Measurements from ENCODE around the gene SPPL3.
"Not testable (repeated sequence)": the region's sequence is repeated elsewhere in the genome, so short reads cannot be mapped to it uniquely, and the experiment has no call there.

SPPL3 gene

GRCh38 chr12:120916561-120916960, 12.4 kb upstream of the SPPL3 start:
- no peak for DNase-seq

DNA sequence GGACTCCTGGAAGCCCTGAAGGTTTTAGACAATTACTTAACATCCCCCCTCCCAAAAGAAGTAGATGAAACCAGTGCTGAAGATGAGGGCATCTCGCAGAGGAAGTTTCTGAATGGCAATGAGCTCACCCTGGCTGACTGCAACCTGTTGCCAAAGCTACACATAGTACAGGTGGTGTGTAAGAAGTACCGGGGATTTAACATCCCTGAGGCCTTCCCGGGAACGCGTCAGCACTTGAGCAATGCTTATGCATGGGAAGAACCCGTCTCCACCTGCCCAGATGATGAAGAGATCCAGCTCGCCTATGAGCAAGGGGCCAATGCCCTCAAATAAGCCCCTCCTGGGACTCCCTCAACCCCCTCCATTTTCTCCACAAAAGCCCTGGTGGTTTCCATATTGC, 10.6 kb upstream of the SPPL3 start:
- DNase-seq, result no peak

GRCh38 chr12:120909633-120910298, 5.6 kb upstream of the SPPL3 start:
- DNase-seq, result no peak

DNA sequence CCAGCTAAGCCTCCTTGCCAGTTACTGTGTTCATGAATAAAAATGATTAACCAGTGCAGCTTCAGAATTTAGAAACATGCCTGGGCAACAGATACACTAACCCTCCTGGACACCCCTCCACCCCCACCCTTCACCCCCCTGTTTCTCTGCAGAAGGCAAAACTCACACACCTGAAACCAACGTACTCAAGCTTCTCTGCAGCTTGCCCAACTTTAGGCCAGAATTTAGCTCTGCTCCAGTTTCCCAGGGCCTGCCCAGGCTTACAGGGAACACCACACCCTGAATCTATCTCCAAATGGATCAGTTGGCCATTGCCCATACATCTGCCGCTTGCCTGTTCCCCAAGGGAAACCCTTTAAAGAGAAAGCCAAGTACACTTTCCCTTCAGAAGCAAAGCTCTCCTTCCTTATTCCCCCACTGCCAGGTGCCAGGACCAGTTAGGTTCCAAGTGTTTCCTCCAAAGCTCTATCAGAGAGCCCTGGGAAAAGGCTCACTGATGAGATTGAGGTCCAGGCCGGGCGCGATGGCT, 1.8 kb upstream of the SPPL3 start:
- DNase-seq, result no peak

- peak in 1 of 2 experiments; percentile 78 for DNase-seq
These were observed 554 bp downstream of the SPPL3 start for GRCh38 chr12:120903412-120904196.

DNA sequence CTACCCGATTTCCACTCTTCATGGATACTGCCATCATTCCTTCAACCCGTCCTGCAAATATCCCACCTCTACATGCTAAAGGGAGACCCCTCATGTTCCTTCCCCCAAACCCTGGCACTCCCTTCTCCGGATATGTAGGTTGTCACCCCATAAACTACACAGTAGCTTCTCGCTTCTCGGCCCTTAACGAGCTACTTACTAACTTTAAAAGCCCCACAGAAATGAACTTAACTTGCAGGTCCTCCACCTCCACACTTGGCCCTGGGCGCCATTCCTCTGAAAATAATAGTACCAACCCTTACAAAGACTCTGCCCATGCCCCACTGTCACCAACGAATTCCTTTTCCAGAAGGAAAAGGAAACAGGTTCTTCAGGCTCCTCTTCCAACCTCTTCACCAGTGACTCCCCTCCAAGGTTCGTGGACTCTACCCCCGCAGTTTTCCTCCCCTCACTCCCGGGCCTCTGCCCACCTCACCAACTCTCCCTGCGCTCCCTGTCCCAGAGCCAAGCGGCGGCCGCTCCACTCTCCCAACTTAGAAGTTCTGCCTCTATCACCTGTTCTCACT, 1.2 kb downstream of the SPPL3 start:
- no peak for DNase-seq

DNA sequence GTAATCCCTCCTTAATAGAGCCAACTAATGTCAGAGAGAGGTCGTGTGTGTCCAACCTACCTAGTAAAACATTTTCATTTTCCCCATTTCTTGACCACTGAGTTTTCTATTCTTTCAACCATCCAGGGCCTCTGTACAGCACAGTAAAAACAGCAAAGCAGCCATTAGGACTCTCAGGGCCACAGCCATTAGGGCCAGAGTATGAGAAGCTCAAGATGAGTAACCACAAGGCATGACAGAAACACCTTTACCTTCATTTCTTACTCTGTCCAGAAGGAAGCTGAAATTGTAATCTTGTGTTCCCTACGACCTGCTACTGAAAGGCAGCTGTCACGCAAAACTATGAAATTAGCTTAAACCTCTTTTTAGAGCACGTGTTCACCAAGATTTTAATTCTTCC, 2.3 kb downstream of the SPPL3 start:
- no peak for DNase-seq

- not testable (repeated sequence) for DNase-seq
These were observed 3.1 kb downstream of the SPPL3 start for GRCh38 chr12:120901101-120901500.

- no peak for DNase-seq
These were observed 8.6 kb downstream of the SPPL3 start for GRCh38 chr12:120895532-120895931.

- no peak for DNase-seq
These were observed 11.9 kb downstream of the SPPL3 start for GRCh38 chr12:120892265-120892664.

- DNase-seq, result no peak
These were observed 13.2 kb downstream of the SPPL3 start for GRCh38 chr12:120890963-120891362.

GRCh38 chr12:120887253-120888043, 16.7 kb downstream of the SPPL3 start:
- DNase-seq, result no peak

GRCh38 chr12:120886199-120887018, 17.7 kb downstream of the SPPL3 start:
- no peak for DNase-seq

DNA sequence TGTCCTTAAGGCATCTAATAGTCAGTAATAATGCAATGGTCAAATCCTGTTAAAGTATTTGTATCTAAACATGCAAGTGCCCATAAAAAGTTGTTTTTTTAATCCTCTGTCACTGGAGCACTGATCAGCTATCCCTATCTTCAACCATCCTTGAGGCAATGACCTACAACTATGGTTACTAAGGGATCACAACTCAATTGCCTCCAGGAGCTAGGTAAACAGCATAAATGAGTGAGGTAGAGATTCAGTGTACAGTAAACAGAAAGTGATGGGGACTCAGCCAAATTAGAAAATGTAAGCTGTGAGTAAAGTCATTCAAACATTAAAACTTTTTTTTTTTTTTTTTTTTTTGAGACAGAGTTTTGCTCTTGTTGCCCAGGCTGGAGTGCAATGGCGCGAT, 18.6 kb downstream of the SPPL3 start:
- DNase-seq, result no peak

GRCh38 chr12:120884644-120885043, 19.5 kb downstream of the SPPL3 start:
- DNase-seq, result no peak

- DNase-seq, result no peak
These were observed 22.1 kb downstream of the SPPL3 start for GRCh38 chr12:120882055-120882555.

GRCh38 chr12:120879718-120880300, 24.3 kb downstream of the SPPL3 start:
- no peak for DNase-seq

GRCh38 chr12:120879102-120879501, 25.1 kb downstream of the SPPL3 start:
- no peak for DNase-seq

DNA sequence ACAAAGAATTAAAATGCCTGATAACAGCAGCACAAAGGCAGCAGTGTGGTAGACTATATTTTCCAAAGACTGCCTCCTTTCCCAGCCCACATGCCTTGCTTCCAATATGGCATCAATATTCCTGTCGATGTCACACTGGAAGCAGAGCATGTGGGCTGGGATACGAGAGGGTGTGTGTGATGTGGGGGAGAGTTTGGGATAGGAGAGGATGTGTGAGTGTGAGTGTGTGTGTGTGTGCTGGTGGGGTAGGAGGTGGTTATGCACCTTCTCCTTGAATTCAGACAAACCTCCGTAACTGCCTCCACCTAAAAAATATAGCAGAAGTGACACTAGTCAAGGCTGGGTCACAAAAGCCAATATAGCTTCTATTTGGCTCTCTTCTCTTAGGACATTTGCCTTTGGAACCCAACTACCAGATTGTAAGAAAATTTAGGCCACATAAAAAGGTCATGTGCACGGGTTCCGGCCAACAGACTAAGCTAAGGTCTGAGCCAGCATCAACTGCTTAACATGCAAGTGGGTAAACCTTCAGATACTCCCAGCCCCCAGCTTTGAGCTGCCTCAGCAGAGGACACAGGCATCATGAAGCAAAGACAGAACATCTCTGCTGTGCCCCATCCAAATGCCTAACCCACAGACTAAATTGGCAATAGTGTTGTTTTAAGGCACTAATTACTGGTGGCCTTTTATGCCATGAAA, 29.5 kb downstream of the SPPL3 start:
- no peak for DNase-seq

GRCh38 chr12:120873226-120873625, 30.9 kb downstream of the SPPL3 start:
- DNase-seq, result no peak

GRCh38 chr12:120872487-120872886, 31.7 kb downstream of the SPPL3 start:
- DNase-seq, result no peak
